H4 (cell line): ENCODE results near the gene MADD. TPM values are rescaled to one million over a fixed set of nuclear protein-coding genes. Genes with fewer than 3 reads are reported as not detected.
"Not testable (repeated sequence)": the region's sequence is repeated elsewhere in the genome, so short reads cannot be mapped to it uniquely, and the experiment has no call there.

Experiments
- DNase-seq: peaks from one replicate; pipeline ENCODE4 v3.0.0-alpha.2; 2015; ENCODE audit warnings: low spot score
- total RNA-seq: library from RNA; depleted of rRNA; stranded (reverse); fragments of >200 nt; shearing (Covaris generic); gene quantifications from 2 replicates; pipeline ENCODE4 v1.2.3, GENCODE V29; 2014

The MADD gene
- total RNA-seq, 1 experiment from 2014 or later, result 8.9 TPM

DNA sequence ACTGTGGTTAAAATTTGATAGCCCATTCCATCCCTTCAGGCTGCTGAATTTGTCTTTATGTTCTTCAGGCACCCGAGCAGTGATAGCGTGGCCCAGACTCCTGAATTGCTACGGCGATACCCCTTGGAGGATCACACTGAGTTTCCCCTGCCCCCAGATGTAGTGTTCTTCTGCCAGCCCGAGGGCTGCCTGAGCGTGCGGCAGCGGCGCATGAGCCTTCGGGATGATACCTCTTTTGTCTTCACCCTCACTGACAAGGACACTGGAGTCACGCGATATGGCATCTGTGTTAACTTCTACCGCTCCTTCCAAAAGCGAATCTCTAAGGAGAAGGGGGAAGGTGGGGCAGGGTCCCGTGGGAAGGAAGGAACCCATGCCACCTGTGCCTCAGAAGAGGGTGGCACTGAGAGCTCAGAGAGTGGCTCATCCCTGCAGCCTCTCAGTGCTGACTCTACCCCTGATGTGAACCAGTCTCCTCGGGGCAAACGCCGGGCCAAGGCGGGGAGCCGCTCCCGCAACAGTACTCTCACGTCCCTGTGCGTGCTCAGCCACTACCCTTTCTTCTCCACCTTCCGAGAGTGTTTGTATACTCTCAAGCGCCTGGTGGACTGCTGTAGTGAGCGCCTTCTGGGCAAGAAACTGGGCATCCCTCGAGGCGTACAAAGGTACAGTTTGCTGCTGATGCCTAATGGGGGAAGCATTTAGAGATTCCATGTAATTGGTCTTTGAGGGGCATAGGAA lies 4.7 kb downstream of the MADD start:
- DNase-seq, result no peak

DNA sequence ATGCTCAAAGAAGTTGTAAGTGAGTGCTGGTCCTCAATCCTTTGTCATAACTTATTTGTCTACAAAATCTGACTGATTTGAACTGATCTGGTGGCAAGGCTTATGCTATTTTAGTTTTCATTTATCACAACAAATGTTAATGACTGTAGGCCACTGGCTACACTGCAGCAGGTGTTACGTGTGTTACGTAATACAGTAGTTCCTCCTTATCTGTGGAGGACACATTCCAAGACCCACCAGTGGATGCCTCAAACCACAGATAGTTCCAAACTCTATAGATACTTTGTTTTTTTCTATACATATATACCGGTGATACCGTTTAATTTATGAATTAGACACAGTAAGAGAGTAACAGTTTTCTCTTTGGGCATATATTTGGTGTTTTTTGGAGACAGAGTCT lies 7.0 kb downstream of the MADD start:
- no peak for DNase-seq

DNA sequence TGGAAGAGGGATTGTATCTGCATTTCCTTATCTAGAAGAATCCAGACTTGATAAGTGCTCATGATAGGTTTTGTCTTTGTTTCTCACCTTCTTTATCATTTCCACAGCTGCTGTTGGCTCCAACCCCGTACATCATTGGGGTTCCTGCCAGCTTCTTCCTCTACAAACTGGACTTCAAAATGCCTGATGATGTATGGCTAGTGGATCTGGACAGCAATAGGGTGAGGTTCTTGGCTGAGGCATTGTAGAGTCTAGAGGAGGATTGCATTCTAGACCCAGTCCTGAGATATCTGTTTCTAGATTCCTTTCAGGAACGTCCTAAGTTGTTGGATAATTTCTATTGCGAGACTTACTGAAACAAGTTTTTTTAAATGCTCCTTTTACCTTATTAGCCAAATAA lies 8.1 kb downstream of the MADD start:
- no peak for DNase-seq

DNA sequence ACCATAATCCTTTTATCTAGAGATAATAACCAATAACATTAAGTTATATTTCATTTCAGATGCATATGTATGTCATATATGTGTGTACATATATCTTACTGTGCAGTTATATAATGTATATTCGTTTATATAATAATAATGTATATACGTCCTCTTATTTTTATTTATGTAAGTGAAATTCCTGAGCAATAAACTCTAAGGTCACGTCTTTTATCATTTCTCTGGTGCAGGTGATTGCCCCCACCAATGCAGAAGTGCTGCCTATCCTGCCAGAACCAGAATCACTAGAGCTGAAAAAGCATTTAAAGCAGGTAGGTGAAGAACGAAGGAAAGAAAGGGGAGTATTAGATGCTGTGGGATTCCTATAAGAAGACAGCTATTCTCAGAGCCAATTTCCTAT lies 8.8 kb downstream of the MADD start:
- DNase-seq, result no peak

DNA sequence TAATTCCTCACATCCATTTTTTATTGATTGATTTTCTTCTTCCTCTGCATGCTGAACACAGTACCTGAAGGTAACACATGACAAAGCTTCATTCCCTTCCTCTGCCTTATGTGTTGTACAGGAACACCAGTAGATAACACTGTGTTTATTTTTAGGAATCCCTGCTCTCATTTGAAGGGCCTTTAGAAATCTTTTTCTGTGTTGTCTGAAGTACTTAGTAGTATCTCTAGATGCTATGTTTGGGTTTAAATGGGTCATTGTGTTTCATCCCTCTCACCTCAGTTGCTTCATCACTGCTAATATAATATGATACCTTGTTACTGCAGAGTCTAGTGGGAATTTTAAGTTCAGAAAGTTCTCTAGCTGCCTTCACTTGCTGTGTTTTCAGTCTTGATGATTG lies 10.2 kb downstream of the MADD start:
- no peak for DNase-seq

DNA sequence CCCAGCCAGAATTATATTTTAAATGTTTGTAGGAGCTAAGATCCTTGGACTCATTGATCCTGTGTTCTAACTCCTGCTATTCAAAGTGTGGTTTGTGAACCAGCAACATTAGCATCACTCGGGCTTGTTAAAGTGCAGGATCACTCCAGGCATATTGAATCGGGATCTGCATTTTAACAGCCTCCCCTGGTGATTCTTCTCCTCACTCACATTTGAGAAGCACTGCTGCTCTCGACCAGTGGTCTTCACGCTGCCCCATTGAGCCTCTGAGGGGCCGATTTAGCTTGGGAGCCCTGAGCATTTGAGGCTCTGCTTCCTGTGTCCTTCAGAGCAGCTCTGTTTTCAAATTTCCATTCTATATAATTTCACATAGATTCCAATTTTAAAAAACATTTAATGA lies 10.9 kb downstream of the MADD start:
- DNase-seq, result no peak

DNA sequence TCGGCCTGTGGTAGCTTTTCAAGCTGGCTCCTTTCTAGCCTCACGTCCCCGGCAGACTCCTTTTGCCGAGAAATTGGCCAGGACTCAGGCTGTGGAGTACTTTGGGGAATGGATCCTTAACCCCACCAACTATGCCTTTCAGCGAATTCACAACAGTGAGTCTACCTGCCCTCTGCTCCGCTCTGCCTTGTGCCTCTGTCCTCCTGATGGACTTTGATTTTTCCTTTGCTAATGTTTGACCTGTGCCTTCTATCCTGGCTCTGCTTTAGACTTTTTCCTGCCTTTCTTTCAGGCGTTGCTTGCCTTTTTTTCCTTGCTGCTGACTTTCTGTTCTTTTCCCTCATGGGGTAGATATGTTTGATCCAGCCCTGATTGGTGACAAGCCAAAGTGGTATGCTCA lies 12.5 kb downstream of the MADD start:
- no peak for DNase-seq

DNA sequence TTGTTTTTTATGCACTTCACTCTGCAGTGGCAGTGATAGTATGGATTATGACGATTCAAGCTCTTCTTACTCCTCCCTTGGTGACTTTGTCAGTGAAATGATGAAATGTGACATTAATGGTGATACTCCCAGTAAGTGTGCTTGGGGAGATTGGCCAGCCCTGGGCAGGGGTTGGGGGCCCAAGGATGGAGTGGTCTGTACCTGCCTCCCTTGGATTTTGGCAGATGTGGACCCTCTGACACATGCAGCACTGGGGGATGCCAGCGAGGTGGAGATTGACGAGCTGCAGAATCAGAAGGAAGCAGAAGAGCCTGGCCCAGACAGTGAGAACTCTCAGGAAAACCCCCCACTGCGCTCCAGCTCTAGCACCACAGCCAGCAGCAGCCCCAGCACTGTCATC lies 14.2 kb downstream of the MADD start:
- no peak for DNase-seq

DNA sequence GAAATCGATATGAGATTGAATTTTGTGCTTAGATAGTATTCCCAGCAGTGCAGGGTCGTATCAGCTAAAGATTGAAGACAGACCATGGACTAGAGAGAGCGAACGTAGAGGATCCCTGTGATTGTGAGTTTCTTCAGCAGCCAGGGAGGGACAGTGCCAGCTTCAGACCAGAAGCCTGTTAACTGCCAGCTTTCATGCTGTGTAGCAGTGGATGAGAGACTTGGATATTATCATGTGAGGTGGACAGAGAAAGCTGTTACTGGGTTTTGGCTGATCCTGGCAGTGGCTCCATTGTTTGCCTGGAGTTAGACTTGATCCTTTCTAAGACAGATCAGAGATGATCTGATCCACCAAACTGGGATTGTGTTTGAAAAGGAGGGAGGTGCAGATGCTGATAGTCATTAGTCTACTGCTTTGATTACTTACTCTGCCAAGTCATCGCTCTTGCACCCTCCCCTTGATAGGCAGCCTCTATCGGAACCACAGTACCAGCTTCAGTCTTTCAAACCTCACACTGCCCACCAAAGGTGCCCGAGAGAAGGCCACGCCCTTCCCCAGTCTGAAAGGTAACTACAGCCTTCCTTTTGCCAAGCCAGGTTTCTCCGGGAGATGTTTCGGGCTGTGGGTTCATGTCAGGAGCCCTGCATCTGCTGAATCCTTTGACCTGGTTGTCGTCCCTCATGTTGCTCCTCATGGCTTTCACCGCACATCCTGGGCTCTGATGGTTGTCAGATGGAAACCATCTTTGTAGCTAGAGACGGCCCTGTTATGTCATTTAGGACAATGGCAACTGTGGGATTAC lies 16.2 kb downstream of the MADD start:
- DNase-seq, result no peak

DNA sequence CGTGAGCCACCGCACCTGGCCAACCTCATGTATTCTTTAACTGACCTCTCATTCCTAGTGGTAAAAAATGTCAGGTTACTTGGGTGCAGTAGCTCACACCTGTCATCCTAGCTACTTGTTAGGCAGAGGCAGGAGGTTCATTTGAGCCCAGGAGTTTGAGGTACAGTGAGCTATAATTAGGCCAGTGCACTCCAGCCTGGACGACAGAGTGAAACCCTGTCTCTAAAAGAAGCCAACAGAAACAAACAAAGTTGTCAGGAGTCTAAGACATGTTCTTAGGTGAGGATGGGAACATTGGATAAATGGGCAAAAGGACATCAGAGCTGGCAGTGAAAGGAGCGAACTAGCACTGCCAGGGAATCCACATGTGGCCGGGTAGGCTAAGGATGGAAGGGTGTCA lies 18.1 kb downstream of the MADD start:
- DNase-seq, result no peak

DNA sequence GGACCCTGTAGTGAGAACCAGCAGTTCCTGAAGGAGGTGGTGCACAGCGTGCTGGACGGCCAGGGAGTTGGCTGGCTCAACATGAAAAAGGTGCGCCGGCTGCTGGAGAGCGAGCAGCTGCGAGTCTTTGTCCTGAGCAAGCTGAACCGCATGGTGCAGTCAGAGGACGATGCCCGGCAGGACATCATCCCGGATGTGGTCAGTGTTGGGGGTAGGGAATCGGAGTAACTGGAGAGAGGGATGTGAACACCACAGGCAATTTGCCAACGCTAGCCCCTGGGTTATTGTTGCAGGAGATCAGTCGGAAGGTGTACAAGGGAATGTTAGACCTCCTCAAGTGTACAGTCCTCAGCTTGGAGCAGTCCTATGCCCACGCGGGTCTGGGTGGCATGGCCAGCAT lies 19.9 kb downstream of the MADD start:
- DNase-seq, result no peak

DNA sequence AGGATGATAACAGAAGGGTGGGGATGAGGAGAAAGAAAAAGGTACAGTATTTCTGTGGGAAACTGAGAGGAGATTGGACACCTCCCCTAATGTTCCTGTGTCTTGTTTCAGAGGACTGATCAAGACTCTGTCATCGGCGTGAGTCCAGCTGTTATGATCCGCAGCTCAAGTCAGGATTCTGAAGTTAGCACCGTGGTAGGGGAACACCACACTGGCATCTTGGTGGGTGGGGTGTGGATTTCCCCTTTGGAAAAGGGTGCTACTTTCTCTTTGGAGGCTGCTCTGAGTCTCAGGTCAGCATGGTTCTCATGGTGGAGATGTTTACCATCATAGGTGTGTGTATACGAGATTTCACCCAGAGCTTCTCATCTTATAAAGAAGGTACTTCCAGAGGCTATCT lies 25.5 kb downstream of the MADD start:
- no peak for DNase-seq

DNA sequence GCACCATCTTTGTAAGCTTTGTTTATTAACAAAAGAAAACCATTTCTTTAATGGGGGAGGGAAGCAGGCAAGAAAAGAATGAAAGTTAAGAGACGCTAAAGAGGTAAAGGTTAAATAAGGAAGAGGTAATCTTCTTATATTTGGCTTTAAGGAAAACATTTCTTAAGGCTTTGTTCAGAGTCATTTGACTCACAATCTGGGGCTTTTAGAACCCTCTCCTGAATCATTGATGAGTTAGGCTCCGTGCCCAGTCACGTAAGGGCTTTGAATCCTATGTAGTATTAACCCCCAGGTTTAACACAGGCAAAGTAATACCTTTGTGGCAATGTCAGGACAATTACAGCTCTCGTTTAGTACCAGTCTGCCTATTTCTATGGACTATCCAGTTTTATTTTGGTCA lies 26.1 kb downstream of the MADD start:
- DNase-seq, result no peak

DNA sequence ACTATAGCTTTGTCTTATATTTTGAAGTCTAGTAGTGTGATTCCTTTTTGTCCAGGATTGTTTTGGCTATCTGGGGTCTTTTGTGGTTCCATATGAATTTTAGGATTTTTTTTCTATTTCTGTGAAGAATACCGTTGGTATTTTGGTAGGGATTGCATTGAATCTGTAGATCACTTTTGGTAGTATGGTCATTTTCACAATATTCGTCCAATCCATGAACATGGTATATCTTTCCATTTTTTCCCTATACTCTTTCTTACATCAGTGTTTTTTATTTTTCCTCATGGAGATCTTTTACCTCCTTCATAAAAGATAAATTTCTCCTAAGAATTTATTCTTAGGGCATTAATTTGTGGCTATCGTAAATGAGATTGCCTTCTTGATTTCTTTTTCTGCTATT lies 29.1 kb downstream of the MADD start:
- DNase-seq, result no peak

DNA sequence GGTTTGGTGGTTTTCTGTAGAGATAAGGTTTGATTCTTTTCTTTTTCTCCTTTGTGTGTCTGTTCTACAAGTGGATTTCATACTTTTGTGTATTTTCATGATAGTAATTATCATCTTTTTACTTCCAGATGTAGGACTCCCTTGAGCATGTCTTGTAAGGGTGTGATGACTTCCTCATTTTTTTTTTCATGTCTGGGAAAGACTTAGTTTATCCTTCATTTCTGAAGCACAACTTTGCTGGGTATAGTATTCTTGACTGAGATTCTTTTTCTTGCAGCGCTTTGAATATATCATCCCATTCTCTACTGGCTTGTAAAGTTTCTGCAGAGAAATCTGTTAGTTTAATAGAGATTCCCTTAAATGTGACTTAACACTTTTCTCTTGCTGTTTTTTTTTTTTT lies 32.9 kb downstream of the MADD start:
- no peak for DNase-seq

DNA sequence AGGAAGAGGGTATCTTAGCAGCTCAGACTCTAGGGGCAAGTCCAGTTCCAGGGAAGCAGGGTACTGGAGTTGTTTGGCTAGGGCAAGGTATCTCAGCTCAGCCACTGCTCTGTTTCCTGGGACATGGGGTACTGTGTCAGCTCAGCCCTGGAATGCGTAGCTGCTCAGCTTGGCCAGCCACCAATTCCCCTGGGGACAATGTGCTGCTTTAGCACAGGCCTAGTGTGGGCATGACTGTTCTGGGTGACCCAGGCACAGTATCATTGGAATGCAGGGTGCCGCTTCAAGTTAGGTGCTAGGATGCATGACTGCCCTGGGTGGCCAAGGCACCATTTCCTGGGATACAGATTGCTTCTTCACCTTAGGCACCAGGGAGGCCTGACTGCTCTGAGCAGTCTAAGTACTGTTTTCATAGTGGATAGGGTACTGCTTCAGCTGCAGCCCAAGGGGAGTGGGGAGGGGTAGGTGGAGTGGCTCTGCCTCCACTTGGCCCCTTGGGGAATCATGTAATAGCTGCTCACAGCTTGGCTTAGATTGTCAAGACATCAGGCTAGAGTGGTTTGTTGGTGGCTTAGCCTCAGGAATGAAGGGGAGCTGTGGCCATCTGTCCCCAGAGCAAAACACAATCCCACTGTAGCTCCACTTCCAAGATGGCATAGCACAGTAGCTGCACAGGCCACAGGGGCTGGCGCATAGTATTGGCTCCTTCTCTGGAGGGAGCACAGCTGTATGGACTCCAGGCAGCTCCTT lies 36.0 kb downstream of the MADD start:
- DNase-seq, result no peak

DNA sequence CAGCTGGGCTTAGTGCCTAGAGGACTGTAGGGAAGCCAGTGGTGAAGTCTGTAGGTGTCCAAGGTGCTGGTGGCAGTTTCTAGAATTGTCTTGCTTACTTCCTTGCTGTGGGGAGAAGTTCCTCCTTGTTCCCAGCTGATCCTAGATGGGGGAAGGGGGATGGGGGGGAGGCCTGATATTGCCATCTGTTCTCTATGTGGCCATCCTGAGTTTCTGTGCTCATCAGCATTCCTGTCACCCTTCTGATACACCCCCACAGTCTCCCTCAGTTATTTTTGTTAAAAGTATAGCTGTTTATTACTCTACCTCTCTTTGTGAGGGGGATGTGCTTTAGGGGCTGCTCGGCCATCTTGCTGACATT lies 36.5 kb downstream of the MADD start:
- DNase-seq, result no peak

DNA sequence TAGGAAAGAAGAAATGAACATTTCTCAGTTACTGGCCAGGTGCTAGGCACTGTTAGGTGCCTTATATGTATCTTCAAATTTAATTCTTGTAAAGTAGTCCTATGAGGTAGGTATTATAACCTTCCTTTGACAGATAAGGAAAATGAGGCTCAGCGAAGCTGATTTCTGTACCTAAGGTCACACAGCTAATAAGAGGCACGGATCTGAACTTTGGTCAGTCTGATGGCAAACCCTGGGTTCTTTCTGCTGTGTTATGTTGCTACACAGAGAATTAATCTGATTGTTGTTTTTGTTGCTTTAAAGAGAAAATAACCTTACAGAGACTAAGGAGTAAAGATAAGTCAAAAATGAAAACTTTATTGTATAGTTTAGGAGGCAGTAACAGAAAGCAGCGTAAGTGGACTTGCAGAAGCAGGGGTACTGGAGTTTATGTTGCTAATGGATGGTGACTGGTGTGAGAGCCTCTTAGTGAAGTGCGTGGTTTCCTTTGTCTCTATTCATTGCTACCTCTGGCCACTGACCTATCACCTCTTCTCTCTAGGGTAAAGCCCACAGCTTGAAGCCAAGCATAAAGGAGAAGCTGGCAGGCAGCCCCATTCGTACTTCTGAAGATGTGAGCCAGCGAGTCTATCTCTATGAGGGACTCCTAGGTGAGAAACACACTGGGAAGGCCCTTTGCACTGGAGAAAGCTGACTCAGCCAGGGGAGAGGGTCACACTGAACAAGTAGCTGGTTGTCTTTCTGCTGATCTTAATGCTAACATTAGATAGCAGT lies 38.3 kb downstream of the MADD start:
- DNase-seq, result no peak

DNA sequence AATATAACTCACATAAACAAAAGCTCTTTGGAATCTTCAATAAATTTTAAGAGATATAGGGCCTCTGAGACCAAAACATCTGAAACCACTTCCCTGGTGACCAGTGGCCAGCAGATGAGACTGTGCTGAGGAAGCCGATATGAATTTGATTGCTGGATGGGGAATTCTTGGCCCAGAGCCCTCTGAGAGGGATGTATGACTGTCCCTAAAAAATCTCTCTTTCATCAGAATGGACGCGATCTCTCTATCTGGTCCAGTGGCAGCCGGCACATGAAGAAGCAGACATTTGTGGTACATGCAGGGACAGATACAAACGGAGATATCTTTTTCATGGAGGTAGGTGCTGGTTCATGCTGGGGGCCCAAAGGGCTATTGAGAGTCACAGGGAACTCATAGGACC lies 45.1 kb downstream of the MADD start:
- DNase-seq, result no peak

DNA sequence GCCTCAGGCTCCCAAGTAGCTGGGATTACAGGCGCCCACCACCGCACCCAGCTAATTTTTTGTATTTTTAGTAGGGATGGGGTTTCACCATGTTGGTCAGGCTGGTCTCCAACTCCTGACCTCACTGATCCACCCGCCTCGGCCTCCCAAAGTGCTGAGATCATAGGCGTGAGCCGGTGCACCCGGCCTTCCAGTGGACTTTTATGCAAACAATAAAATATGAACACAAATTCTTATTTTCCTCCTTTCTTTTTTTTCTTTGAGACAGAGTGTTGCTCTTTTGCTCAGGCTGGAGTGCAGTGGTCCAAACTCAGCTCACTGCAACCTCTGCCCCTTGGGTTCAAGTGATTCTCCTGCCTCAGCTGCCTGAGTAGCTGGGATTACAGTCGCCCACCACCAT lies 46.6 kb downstream of the MADD start:
- DNase-seq, result not testable (repeated sequence)

DNA sequence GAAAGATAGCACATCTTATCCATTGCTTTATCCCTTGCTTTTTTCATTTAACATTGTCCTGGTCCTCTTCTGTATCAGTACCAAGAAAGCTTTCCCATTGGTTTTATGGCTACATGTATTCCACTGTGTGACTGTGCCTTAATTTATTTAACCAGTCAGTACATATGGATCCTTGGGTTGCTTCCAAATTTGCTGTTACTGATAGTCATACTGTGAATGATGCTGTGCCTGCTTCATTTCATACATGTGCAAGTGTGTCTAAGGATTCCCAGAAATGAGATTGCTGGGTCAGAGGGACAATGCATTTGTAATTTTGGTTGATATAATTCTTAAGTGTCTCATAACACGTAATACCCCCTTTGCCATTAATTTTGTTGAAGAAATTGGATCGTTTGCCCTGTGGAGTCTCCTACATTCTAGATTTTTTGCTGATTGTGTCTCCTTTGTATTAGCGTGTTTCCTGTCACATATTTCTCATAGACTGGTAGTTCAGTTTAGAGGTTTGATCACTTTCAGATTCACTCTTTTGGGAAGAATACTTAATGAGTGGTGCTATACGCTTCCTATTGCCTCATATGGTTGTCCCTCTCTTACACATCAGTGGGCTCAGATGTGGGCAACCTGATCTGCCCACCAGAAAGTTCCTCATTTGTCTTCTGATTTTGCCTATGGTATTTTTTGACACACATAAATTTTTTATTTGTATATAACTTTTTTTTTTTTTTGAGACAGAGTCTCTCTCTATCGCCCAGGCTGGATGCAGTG lies 47.3 kb downstream of the MADD start:
- DNase-seq, result no peak
